Measurements from ENCODE around the gene S100A13. TPM values are rescaled to one million over a fixed set of nuclear protein-coding genes. Genes with fewer than 3 reads are reported as not detected.
A peak's percentile ranks its signal among the peaks of the same experiment; 100 is the strongest.

S100A13 gene
- total RNA-seq, 4 donors from 2014 or later: 33.8 to 67.8 (median 45.5) TPM

DNA sequence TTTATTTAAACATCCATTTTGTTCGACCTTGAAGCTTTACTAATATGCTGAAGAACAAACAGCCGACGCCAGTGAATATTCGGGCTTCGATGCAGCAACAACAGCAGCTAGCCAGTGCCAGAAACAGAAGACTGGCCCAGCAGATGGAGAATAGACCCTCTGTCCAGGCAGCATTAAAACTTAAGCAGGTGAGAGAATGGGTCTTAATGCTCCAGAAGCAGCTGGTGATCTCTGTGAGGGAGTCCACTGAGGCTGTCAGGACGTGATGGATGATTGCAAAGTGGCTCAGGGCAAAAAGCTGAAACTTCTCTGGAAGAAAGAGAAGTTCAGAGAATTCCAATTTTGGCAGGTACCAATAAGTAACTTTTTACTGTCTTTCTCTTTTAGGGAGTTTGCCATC is 11.0 kb upstream of the S100A13 start:
- DNase-seq: no peak
- Histone ChIP-seq H3K27ac (no peak overlapping the region), H3K36me3 (peaks cover 0 to 70% (median 35%) of the 10 kb centered on the region in 4 donors), H3K27me3 (no peaks in the 10 kb centered on the region), H3K9me3 (no peaks in the 10 kb centered on the region), H3K4me1 (peaks cover 12 to 41% (median 32%) of the 10 kb centered on the region in 4 donors), H3K4me3 (no peak overlapping the region)
- TF ChIP-seq POLR2A (IDR thresholded peaks at IDR 0.05): no peak
- TF ChIP-seq POLR2AphosphoS5 (IDR thresholded peaks at IDR 0.05): no peak
- TF ChIP-seq, protein P1, sequence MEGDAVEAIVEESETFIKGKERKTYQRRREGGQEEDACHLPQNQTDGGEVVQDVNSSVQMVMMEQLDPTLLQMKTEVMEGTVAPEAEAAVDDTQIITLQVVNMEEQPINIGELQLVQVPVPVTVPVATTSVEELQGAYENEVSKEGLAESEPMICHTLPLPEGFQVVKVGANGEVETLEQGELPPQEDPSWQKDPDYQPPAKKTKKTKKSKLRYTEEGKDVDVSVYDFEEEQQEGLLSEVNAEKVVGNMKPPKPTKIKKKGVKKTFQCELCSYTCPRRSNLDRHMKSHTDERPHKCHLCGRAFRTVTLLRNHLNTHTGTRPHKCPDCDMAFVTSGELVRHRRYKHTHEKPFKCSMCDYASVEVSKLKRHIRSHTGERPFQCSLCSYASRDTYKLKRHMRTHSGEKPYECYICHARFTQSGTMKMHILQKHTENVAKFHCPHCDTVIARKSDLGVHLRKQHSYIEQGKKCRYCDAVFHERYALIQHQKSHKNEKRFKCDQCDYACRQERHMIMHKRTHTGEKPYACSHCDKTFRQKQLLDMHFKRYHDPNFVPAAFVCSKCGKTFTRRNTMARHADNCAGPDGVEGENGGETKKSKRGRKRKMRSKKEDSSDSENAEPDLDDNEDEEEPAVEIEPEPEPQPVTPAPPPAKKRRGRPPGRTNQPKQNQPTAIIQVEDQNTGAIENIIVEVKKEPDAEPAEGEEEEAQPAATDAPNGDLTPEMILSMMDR (IDR thresholded peaks at IDR 0.05): no peak
- no peak for TF ChIP-seq EP300 (IDR thresholded peaks at IDR 0.05; ENCODE audit: low read depth)
- 52 to 84% methylated on average over 5 to 6 of the region's 6 CpGs for WGBS, 2 donors (ENCODE audit: low coverage in 1 of 2)
- in situ Hi-C loops (cut with MboI; ENCODE audit: low pct_ligation_motif_present in 1 of 4, low pct_unique_long_range_greater_than_20kb in 1 of 4, low sequenced_read_pairs in 3 of 4) (no loop called here), intact Hi-C loops (cut with DNase I; ENCODE audit: low total_unique reads) (no loop called here)

DNA sequence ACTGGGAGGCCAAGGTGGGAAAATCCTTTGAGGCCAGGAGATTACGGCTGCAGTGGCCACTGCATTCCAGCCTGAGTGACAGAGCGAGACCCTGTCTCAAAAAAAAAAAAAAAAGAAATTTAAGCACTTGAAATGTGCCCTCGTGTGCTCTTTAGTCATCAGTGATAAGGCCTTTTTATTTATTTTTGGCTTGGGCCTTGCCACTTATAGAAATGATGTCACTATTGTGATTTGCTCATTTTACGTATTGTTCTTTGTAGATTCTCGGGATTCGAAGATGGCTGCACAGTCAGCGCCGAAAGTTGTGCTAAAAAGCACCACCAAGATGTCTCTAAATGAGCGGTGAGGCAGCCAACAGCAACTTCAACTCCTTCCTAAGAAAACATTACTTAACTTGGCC is 9.0 kb upstream of the S100A13 start:
- H3K36me3 ChIP-seq: peaks cover 0 to 51% (median 25%) of the 10 kb centered on the region in 4 donors
- no peaks in the 10 kb centered on the region for H3K9me3 ChIP-seq
- in situ Hi-C loops (cut with MboI; ENCODE audit: low pct_ligation_motif_present in 1 of 4, low pct_unique_long_range_greater_than_20kb in 1 of 4, low sequenced_read_pairs in 3 of 4) (no loop called here), intact Hi-C loops (cut with DNase I; ENCODE audit: low total_unique reads) (no loop called here)
- DNase-seq: no peak
- H3K4me3 ChIP-seq: no peak overlapping the region
- 85 to 91% methylated on average over 7 to 9 of the region's 9 CpGs for WGBS, 2 donors (ENCODE audit: low coverage in 1 of 2)
- H3K27ac ChIP-seq: peak overlapping the region in 1 of 4 donors; percentile 98
- no peaks in the 10 kb centered on the region for H3K27me3 ChIP-seq
- peaks cover 20 to 54% (median 39%) of the 10 kb centered on the region in 4 donors for H3K4me1 ChIP-seq
- TF ChIP-seq POLR2A (IDR thresholded peaks at IDR 0.05): no peak
- TF ChIP-seq, protein P1 (IDR thresholded peaks at IDR 0.05): no peak
- TF ChIP-seq EP300 (IDR thresholded peaks at IDR 0.05; ENCODE audit: low read depth): no peak
- no peak for TF ChIP-seq POLR2AphosphoS5 (IDR thresholded peaks at IDR 0.05)

DNA sequence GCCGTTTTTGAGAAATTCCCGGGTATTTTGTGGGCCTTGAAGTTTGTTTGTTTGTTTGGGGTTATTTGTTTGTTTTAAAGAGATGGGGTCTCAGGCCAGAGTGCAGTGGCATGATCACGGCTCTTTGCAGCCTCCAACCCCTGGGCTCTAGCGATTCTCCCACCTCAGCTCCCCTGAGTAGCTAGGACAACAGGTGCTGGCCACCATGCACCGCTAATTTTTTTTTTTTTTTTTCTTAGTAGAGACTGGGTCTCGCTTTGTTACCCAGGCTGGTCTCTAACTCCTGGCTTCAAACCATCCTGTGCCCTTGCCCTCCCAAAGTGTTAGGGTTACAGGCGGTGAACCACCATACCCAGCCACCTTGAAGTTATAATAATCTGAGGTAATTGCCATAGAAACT is 8.6 kb upstream of the S100A13 start:
- intact Hi-C loops (cut with DNase I; ENCODE audit: low total_unique reads) (no loop called here), in situ Hi-C loops (cut with MboI; ENCODE audit: low pct_ligation_motif_present in 1 of 4, low pct_unique_long_range_greater_than_20kb in 1 of 4, low sequenced_read_pairs in 3 of 4) (no loop called here)
- Histone ChIP-seq H3K27ac (peak overlapping the region; percentile 95 to 98 (median 96)), H3K4me1 (peaks cover 20 to 58% (median 42%) of the 10 kb centered on the region in 4 donors), H3K4me3 (peak overlapping the region in 1 of 4 donors; percentile 64), H3K36me3 (peaks cover 0 to 47% (median 23%) of the 10 kb centered on the region in 4 donors), H3K9me3 (no peaks in the 10 kb centered on the region), H3K27me3 (no peaks in the 10 kb centered on the region)
- TF ChIP-seq POLR2A (IDR thresholded peaks at IDR 0.05) (no peak), EP300 (IDR thresholded peaks at IDR 0.05; ENCODE audit: low read depth) (no peak), POLR2AphosphoS5 (IDR thresholded peaks at IDR 0.05) (no peak)
- TF ChIP-seq, protein P1 (IDR thresholded peaks at IDR 0.05): no peak
- no peak for DNase-seq
- WGBS, 2 donors (ENCODE audit: low coverage in 1 of 2): 86 to 89% methylated on average over 6 to 7 of the region's 7 CpGs

DNA sequence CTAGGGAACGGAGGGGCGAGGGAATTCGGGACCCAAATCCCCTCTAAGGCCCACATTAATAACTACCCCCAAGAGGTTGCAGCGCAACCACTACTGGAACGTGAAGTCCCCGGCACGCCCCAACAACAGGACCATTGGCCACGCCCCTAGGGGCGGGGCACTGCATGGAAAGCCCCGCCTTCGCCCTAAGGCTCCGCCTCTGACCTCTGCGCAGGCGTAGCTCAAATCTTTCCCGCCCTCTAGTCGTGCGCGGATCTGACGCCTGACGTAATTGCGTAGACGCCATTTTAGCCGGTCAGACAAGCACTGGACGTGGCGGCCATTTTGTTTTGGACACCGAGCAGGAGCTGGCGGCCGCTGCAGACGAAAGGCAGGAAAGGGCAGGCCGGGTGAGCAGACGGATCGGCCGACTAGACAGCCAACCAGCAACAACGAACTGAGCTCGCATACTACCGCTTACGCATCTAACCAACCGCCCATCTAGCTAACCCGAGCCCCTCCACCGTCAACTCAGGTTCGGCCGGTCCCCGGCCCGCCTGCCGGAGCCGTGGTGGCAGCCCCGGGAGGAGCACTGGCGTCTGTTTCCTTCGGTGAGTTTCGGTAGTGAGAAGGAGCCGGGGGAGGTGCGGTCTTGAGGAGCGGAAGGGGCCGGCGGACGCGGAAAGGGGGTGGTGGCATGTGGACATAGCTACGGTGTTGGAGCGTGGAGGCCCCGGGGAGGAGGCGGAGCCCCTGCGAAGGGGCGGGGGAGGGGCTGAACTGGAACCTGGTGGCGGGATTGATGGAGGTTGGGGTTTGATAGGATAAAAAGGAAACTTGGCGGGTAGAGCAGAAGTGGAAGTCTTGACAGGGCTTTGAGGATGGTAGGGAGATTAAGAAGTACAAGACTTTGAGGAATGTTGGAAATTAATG is 6.7 kb upstream of the S100A13 start, which contains the start of gene CHTOP:
Gene CHTOP (plus strand): TSS at position 313 of the 912 bp plus-strand sequence. CDS start 2,523 bp downstream, outside the sequence.
- Histone ChIP-seq H3K9me3 (no peaks in the 10 kb centered on the region), H3K36me3 (peaks cover 0 to 28% (median 14%) of the 10 kb centered on the region in 4 donors), H3K4me3 (peak within 1 kb of the TSS; percentile 53 to 88 (median 65)), H3K27ac (peak within 1 kb of the TSS; percentile 95 to 98 (median 96)), H3K27me3 (no peaks in the 10 kb centered on the region), H3K4me1 (peaks cover 20 to 69% (median 47%) of the 10 kb centered on the region in 4 donors)
- TF ChIP-seq EP300 (IDR thresholded peaks at IDR 0.05; ENCODE audit: low read depth) (no peak), POLR2A (IDR thresholded peaks at IDR 0.05) (peak; percentile 91), POLR2AphosphoS5 (IDR thresholded peaks at IDR 0.05) (peak; percentile 79 to 88 (median 83))
- TF ChIP-seq, protein P1 (IDR thresholded peaks at IDR 0.05): peak in 2 of 5 experiments; percentile 43 to 48
- intact Hi-C loops (cut with DNase I; ENCODE audit: low total_unique reads) (no loop called here), in situ Hi-C loops (cut with MboI; ENCODE audit: low pct_ligation_motif_present in 1 of 4, low pct_unique_long_range_greater_than_20kb in 1 of 4, low sequenced_read_pairs in 3 of 4) (no loop called here)
- DNase-seq: peak; percentile 99
- WGBS, 2 donors (ENCODE audit: low coverage in 1 of 2): 3% methylated on average over 8 to 43 of the region's 65 CpGs
